ENCODE measurements around the gene PLOD2.
A peak's percentile ranks its signal among the peaks of the same experiment; 100 is the strongest.

GRCh38 chr3:146189519-146190173 lies 28.7 kb upstream of the PLOD2 start:
- TF ChIP-seq CTCF (IDR thresholded peaks at IDR 0.05) (peak; percentile 84), EZH2 (IDR thresholded peaks at IDR 0.05; ENCODE audit: borderline replicate concordance, insufficient read depth, low read depth, low read length, poor library complexity, severe bottlenecking) (no peak)
